Tibial nerve (tissue), 4 donors: Measurements from ENCODE around the gene LRIT3. TPM values are rescaled to one million over a fixed set of nuclear protein-coding genes. Genes with fewer than 3 reads are reported as not detected.

Experiments used
- DNase-seq, 2 donors: peaks; one replicate each; pipeline ENCODE4 v3.0.0-alpha.2; 2019; ENCODE audit warnings: low spot score in 2 of 2
- H3K27ac ChIP-seq, 4 donors: fragments of 200-600 bp; sonication (generic) in 3 of 4; one replicate each; pipeline ENCODE4 v1.5.1; 2017 to 2019; ENCODE audit warnings: mild to moderate bottlenecking in 1 of 4
- H3K27me3 ChIP-seq, 2 donors: fragments of 200-600 bp; sonication (generic) in 1 of 2; one replicate each; pipeline versions ENCODE4 v1.5.1 to v1.6.0; 2017 to 2019
- H3K36me3 ChIP-seq, 3 donors: fragments of 200-600 bp; sonication (generic); one replicate each; pipeline ENCODE4 v1.5.1; 2018 to 2019
- H3K4me1 ChIP-seq, 4 donors: fragments of 200-600 bp; sonication (generic) in 3 of 4; one replicate each; pipeline ENCODE4 v1.5.1; 2017 to 2019
- H3K4me3 ChIP-seq, 4 donors: fragments of 200-600 bp; sonication (generic) in 3 of 4; one replicate each; pipeline ENCODE4 v1.5.1; 2017 to 2019; ENCODE audit warnings: mild to moderate bottlenecking in 1 of 4, moderate library complexity in 1 of 4
- H3K9me3 ChIP-seq, 4 donors: fragments of 200-600 bp; sonication (generic) in 3 of 4; one replicate each; pipeline ENCODE4 v1.5.1; 2017 to 2019
- EP300 ChIP-seq, 2 donors: sonication (generic); formaldehyde crosslinking; IDR thresholded peaks; one replicate each; pipeline ENCODE4 v1.6.1; 2017; ENCODE audit warnings: antibody characterized with exemption in 2 of 2, mild to moderate bottlenecking in 1 of 2
- POLR2A ChIP-seq, 2 donors: fragments of 450-650 bp; IDR thresholded peaks; one replicate each; pipeline ENCODE4 v1.6.1; 2017; ENCODE audit warnings: antibody characterized with exemption in 2 of 2, mild to moderate bottlenecking in 2 of 2, moderate library complexity in 2 of 2
- WGBS, 2 donors: methylation state at CpG; one replicate each; pipeline ENCODE4 v1.1.5; 2018; 5-methylcytosine and 5-hydroxymethylcytosine counted together
- total RNA-seq, 4 donors: library from RNA; depleted of rRNA; stranded (reverse); fragments of >200 nt; gene quantifications; one replicate each; pipeline ENCODE4 v1.1.0, GENCODE V29; 2016
- TF ChIP-seq, protein P1 (sequence below), 5 experiments: fragments of 200-600 bp in 3 of 5; fragments of 450-650 bp in 2 of 5; sonication (generic) in 3 of 5; IDR thresholded peaks; one replicate each; pipeline ENCODE4 v1.5.1; 2016 to 2019; ENCODE audit warnings: antibody characterized with exemption in 5 of 5, mild to moderate bottlenecking in 3 of 5, moderate library complexity in 2 of 5

The LRIT3 gene
- total RNA-seq, 4 donors from 2014 or later = 0.21 to 0.60 (median 0.51) TPM

DNA sequence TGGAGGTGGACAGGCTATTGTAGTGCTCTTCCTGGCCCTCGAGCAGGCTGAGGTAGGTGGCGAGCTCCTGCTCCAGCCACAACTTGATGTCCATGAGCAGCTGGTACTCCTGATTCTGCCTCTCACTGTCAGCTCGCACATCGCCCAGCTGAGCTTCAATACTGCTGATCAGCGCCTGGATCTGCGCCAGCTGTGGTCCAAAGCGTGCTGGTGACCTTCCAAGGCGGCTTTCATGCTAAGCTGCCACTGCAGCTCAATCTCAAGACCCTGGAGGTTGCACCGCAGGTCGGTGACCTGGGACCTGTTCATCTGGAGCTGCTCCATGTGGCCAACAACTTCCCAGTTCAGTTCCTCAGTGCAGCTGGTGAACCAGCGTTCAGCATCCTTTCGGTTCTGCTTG, 31.2 kb downstream of the LRIT3 start:
- DNase-seq = no peak
- Histone ChIP-seq H3K36me3 (no peaks in the 10 kb centered on the region), H3K4me1 (no peaks in the 10 kb centered on the region), H3K9me3 (peaks cover 0 to 6% (median 0%) of the 10 kb centered on the region in 4 donors), H3K27ac (no peak overlapping the region), H3K4me3 (no peak overlapping the region), H3K27me3 (no peaks in the 10 kb centered on the region)
- no peak for TF ChIP-seq POLR2A (IDR thresholded peaks at IDR 0.05)
- TF ChIP-seq, protein P1, sequence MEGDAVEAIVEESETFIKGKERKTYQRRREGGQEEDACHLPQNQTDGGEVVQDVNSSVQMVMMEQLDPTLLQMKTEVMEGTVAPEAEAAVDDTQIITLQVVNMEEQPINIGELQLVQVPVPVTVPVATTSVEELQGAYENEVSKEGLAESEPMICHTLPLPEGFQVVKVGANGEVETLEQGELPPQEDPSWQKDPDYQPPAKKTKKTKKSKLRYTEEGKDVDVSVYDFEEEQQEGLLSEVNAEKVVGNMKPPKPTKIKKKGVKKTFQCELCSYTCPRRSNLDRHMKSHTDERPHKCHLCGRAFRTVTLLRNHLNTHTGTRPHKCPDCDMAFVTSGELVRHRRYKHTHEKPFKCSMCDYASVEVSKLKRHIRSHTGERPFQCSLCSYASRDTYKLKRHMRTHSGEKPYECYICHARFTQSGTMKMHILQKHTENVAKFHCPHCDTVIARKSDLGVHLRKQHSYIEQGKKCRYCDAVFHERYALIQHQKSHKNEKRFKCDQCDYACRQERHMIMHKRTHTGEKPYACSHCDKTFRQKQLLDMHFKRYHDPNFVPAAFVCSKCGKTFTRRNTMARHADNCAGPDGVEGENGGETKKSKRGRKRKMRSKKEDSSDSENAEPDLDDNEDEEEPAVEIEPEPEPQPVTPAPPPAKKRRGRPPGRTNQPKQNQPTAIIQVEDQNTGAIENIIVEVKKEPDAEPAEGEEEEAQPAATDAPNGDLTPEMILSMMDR (IDR thresholded peaks at IDR 0.05) = no peak
- no peak for TF ChIP-seq EP300 (IDR thresholded peaks at IDR 0.05)
- WGBS, 2 donors = 73 to 86% methylated on average over 11 to 12 of the region's 12 CpGs

DNA sequence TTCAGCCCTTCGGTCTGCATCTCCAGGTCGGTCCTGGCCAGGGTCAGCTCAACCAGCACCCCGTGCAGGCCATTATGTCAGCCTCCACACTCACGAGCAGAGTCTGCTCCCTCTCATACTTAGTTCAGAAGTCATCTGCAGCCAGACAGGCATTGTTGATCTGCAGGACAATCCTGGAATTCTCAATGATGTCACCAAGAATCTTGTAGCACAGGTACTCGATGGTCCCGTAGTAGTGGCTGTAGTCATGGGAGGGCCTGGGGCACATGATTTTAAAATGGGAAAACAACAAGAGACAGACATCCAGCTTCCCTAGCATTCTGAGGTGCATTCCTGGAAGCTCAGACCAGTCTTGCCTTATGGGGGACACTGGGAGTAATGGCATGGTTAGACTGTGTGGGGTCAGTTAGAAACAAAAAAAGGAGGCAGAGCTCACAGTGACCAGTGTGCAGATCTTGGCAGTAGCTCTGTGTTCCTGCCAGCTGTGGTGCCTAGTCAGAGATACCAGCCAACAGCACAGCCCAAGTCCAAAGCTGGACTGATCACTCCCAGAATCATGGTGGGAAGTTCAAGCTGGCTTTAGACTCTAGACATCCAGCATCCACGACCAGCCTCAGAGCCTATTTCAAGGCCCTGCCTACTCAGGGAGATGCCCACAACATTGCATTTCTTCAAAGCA, 31.9 kb downstream of the LRIT3 start:
- H3K36me3 ChIP-seq = no peaks in the 10 kb centered on the region
- no peak overlapping the region for H3K4me3 ChIP-seq
- H3K4me1 ChIP-seq = no peaks in the 10 kb centered on the region
- no peak overlapping the region for H3K27ac ChIP-seq
- WGBS, 2 donors = 86 to 95% methylated on average over 7 of the region's 7 CpGs
- no peaks in the 10 kb centered on the region for H3K27me3 ChIP-seq
- TF ChIP-seq, protein P1 (IDR thresholded peaks at IDR 0.05) = no peak
- TF ChIP-seq EP300 (IDR thresholded peaks at IDR 0.05) (no peak), POLR2A (IDR thresholded peaks at IDR 0.05) (no peak)
- H3K9me3 ChIP-seq = peaks cover 0 to 2% (median 0%) of the 10 kb centered on the region in 4 donors
- DNase-seq = no peak

DNA sequence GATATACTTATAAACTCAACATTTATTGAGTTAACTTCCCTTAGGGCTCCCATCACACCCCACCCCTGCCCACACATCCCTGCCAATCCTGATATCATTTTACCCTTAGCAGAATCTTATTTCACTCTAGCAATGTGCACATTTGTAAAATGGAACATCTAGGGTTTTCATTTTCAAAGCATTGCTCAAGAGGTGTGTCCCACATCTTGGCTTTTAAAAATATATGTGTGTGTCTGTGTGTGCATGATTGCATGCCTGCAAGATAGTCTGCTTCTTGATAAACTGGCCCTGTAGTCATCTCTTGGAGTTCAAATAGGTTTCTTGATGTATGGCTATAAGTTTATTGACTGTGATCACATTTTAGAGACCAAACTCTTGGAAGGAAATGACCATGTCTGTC, 38.4 kb downstream of the LRIT3 start:
- Histone ChIP-seq H3K9me3 (no peaks in the 10 kb centered on the region), H3K27me3 (no peaks in the 10 kb centered on the region), H3K4me1 (no peaks in the 10 kb centered on the region), H3K27ac (no peak overlapping the region), H3K36me3 (no peaks in the 10 kb centered on the region), H3K4me3 (no peak overlapping the region)
- TF ChIP-seq EP300 (IDR thresholded peaks at IDR 0.05) = no peak
- TF ChIP-seq POLR2A (IDR thresholded peaks at IDR 0.05) = no peak
- TF ChIP-seq, protein P1 (IDR thresholded peaks at IDR 0.05) = no peak
- no peak for DNase-seq

DNA sequence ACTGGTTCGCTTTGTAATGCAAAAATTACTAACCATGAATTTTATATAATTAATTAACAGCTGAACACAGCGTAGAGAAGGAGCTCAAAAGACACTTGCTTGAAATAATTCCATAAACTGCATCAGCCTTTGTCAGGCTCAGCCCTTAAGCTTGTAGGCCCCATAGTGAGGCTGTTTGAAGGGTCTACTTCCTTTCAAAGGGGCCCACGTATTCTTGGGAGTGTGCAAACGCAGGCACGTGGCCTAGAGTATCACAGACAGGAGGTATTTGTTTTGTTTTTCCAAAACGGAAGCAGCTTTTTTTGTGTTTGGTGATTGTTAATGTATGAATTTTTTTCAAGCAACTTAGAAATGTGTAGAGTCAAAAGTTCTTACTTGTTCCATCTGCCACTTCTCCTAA, 39.2 kb downstream of the LRIT3 start:
- Histone ChIP-seq H3K36me3 (no peaks in the 10 kb centered on the region), H3K27ac (no peak overlapping the region), H3K9me3 (no peaks in the 10 kb centered on the region), H3K4me1 (no peaks in the 10 kb centered on the region), H3K4me3 (no peak overlapping the region), H3K27me3 (no peaks in the 10 kb centered on the region)
- DNase-seq = no peak
- 44 to 48% methylated on average over 6 of the region's 6 CpGs for WGBS, 2 donors
- TF ChIP-seq EP300 (IDR thresholded peaks at IDR 0.05) = no peak
- TF ChIP-seq POLR2A (IDR thresholded peaks at IDR 0.05) = no peak
- TF ChIP-seq, protein P1 (IDR thresholded peaks at IDR 0.05) = no peak

DNA sequence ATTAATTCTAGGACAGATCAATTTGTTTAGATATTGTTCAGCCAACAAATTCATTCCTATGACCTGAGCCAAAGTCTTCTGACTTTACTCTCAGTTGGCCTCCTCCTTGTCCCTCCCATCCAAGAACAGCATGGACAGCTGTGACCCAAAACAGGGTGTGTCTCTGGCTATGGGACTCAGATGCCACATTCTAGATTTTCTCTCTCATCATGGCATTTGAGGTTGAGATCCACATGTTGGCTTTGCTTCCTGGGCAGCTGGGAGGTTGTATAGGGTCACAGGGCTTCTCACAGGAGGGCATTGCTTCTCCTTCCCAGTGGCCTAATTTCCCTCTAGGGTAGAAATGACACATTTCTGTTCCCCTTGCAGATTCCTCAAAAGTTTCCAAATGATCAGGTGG, 42.2 kb downstream of the LRIT3 start:
- Histone ChIP-seq H3K9me3 (no peaks in the 10 kb centered on the region), H3K27ac (no peak overlapping the region), H3K4me3 (no peak overlapping the region), H3K4me1 (no peaks in the 10 kb centered on the region), H3K27me3 (no peaks in the 10 kb centered on the region), H3K36me3 (no peaks in the 10 kb centered on the region)
- TF ChIP-seq, protein P1 (IDR thresholded peaks at IDR 0.05) = no peak
- TF ChIP-seq EP300 (IDR thresholded peaks at IDR 0.05) = no peak
- TF ChIP-seq POLR2A (IDR thresholded peaks at IDR 0.05) = no peak
- DNase-seq = no peak
